Kidney (tissue), 14 donors: Measurements from ENCODE around the gene DCTN4. TPM values are rescaled to one million over a fixed set of nuclear protein-coding genes. Genes with fewer than 3 reads are reported as not detected.

ENCODE experiments used
- DNase-seq, 5 donors: peaks; one replicate each; pipeline ENCODE4 v3.0.0-alpha.2; 2013 to 2020
- FAIRE-seq: peaks from 2 replicates; lab custom pipeline; 2012; peaks lifted over from hg19 to GRCh38; lab: Jason Lieb, UNC
- H3K27ac ChIP-seq, 2 donors: one replicate each; pipeline ENCODE4 v1.7.0; 2013; ENCODE audit warnings: low read depth in 2 of 2, low read length in 2 of 2, inconsistent platforms in 1 of 2
- H3K27me3 ChIP-seq: one replicate; pipeline ENCODE4 v1.7.1; 2013; ENCODE audit warnings: low read length, inconsistent platforms; ENCODE audit not compliant: control insufficient read depth, insufficient read depth
- H3K36me3 ChIP-seq, 3 donors: one replicate each; pipeline versions ENCODE4 v1.7.0 to v1.7.1; 2013; ENCODE audit warnings: low read length in 3 of 3, control low read depth in 1 of 3, inconsistent platforms in 1 of 3; ENCODE audit not compliant: insufficient read depth in 3 of 3, control insufficient read depth in 2 of 3
- H3K4me1 ChIP-seq, 3 donors: one replicate each; pipeline versions ENCODE4 v1.7.0 to v1.7.1; 2013; ENCODE audit warnings: low read length in 3 of 3, inconsistent platforms in 1 of 3, low read depth in 1 of 3; ENCODE audit not compliant: control insufficient read depth in 2 of 3, insufficient read depth in 2 of 3
- H3K4me3 ChIP-seq, 3 donors: one replicate each; pipeline versions ENCODE4 v1.7.0 to v1.8.1; 2013; ENCODE audit warnings: low read length in 3 of 3, control low read depth in 1 of 3, inconsistent platforms in 1 of 3
- H3K9ac ChIP-seq, 3 donors: one replicate each; pipeline versions ENCODE4 v1.7.0 to v1.7.1; 2013; ENCODE audit warnings: low read length in 3 of 3, control low read depth in 1 of 3, inconsistent platforms in 1 of 3
- H3K9me3 ChIP-seq, 3 donors: one replicate each; pipeline versions ENCODE4 v1.7.0 to v1.7.1; 2013; ENCODE audit warnings: low read length in 3 of 3, control low read depth in 1 of 3, inconsistent platforms in 1 of 3; ENCODE audit not compliant: control insufficient read depth in 2 of 3, insufficient read depth in 1 of 3
- intact Hi-C: fragments of 100-400 bp; cut with DNase I; formaldehyde crosslinking; loops from one replicate; pipeline ENCODE4 v1.11.1; 2022
- polyA plus RNA-seq: library from polyadenylated mRNA; stranded (reverse); fragments of 350-450 nt; fragmentation: Illumina TruSeq; extraction: RNeasy Lipid Tissue Mini Kit (QIAGEN cat#74804); gene quantifications from one replicate; pipeline ENCODE4 v1.2.3, GENCODE V29; 2014; ENCODE audit warnings: low read depth, low replicate concordance; ENCODE audit not compliant: insufficient read depth
- total RNA-seq: library from RNA; stranded (reverse); fragmentation: NEBNext Ultra II Directional; extraction: Animal tissue kit (Norgen Biotek cat#: 25700); gene quantifications from one replicate; pipeline ENCODE4 v1.2.1, GENCODE V29; 2021
- TF ChIP-seq, protein P1 (sequence below): IDR thresholded peaks from 3 replicates; pipeline ENCODE4 v1.5.1; 2012; ENCODE audit warnings: mild to moderate bottlenecking, moderate library complexity, borderline replicate concordance; ENCODE audit not compliant: insufficient read depth; ENCODE audit errors: extremely low read depth
- donor health status: control.
- donor health status: control.
- donor health status: control.
- donor health status: control.
- donor health status: control.
- donor health status: DM: yes; HTN: yes; CAD: no.
- donor health status: Normal renal cell carcinoma (clear cell type).

DCTN4 gene
- total and polyA plus RNA-seq, 2 donors from 2014 or later: 17.5 to 59.1 TPM

GRCh38 chr5:150689120-150689519 lies 69.7 kb downstream of the DCTN4 start:
- Histone ChIP-seq H3K36me3 (peaks cover 11 to 34% (median 29%) of the 10 kb centered on the region in 3 donors), H3K9me3 (no peaks in the 10 kb centered on the region), H3K27me3 (no peaks in the 10 kb centered on the region), H3K9ac (no peak overlapping the region), H3K4me1 (no peaks in the 10 kb centered on the region), H3K27ac (no peak overlapping the region), H3K4me3 (no peak overlapping the region)
- no peak for DNase-seq
- TF ChIP-seq, protein P1, sequence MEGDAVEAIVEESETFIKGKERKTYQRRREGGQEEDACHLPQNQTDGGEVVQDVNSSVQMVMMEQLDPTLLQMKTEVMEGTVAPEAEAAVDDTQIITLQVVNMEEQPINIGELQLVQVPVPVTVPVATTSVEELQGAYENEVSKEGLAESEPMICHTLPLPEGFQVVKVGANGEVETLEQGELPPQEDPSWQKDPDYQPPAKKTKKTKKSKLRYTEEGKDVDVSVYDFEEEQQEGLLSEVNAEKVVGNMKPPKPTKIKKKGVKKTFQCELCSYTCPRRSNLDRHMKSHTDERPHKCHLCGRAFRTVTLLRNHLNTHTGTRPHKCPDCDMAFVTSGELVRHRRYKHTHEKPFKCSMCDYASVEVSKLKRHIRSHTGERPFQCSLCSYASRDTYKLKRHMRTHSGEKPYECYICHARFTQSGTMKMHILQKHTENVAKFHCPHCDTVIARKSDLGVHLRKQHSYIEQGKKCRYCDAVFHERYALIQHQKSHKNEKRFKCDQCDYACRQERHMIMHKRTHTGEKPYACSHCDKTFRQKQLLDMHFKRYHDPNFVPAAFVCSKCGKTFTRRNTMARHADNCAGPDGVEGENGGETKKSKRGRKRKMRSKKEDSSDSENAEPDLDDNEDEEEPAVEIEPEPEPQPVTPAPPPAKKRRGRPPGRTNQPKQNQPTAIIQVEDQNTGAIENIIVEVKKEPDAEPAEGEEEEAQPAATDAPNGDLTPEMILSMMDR: no peak
- intact Hi-C loops: no loop called here
- FAIRE-seq: no peak

DNA sequence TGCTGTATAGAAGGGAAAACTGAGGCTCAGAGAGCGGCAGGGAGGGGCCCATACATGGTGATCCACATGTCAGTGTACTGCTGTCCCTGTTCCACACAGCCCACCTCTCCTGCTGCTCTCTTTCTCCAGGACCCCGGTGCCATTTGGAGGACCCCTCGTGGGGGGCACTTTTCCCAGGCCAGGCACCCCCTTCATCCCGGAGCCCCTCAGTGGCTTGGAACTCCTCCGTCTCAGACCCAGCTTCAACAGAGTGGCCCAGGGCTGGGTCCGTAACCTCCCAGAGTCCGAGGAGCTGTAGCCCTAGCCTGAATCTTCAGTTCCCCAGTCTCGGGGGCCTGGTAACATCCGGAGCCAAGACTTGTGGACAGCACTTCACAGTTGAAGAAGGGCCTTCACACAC lies 82.2 kb downstream of the DCTN4 start:
- no peaks in the 10 kb centered on the region for H3K9me3 ChIP-seq
- FAIRE-seq (no peak), DNase-seq (no peak)
- H3K9ac ChIP-seq: no peak overlapping the region
- intact Hi-C loops: no loop called here
- no peak overlapping the region for H3K4me3 ChIP-seq
- TF ChIP-seq, protein P1: no peak
- H3K4me1 ChIP-seq: peaks cover 0 to 12% (median 0%) of the 10 kb centered on the region in 3 donors
- no peaks in the 10 kb centered on the region for H3K27me3 ChIP-seq
- H3K36me3 ChIP-seq: no peaks in the 10 kb centered on the region
- no peak overlapping the region for H3K27ac ChIP-seq

DNA sequence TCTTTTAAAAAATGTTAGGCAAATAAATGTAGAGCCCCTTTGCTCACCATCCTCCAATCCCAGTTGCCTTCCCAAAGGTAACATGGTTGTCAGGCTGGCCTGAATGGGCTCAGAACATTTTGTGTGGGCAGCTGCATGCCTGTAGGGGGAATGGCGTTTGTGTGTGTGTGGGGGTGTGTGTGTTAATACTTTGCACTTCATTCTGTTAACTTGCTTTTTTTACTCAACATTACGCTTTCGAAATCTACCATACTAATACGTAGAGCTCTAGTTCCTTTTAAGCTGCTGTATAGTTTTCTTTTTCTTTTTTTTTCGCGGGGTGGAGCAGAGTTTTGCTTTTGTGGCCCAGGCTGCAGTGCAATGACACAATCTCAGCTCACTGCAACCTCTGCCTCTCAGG lies 83.7 kb downstream of the DCTN4 start:
- no peak for FAIRE-seq
- Histone ChIP-seq H3K27ac (no peak overlapping the region), H3K9me3 (no peaks in the 10 kb centered on the region)

More for the DNA sequence above, 83.7 kb downstream of the DCTN4 start:
- H3K4me1 ChIP-seq: peaks cover 0 to 12% (median 0%) of the 10 kb centered on the region in 3 donors
- TF ChIP-seq, protein P1: no peak
- DNase-seq: no peak
- no peak overlapping the region for H3K4me3 ChIP-seq
- intact Hi-C loops: no loop called here
- H3K9ac ChIP-seq: no peak overlapping the region
- no peaks in the 10 kb centered on the region for H3K27me3 ChIP-seq
- no peaks in the 10 kb centered on the region for H3K36me3 ChIP-seq
